Nucleus accumbens (tissue), 56 donors: ENCODE results near the gene GGT6.
A peak's percentile ranks its signal among the peaks of the same experiment; 100 is the strongest.
"Not testable (repeated sequence)": the region's sequence is repeated elsewhere in the genome, so short reads cannot be mapped to it uniquely, and the experiment has no call there.

Experiments
- DNase-seq, 56 donors: peaks; one replicate each; lab custom pipeline; 2025; lab: John Stamatoyannopoulos, UW

GGT6 gene

GRCh38 chr17:4592240-4593005 lies 32.0 kb upstream of the GGT6 start:
- DNase-seq, result no peak

GRCh38 chr17:4591529-4591928 lies 31.2 kb upstream of the GGT6 start:
- DNase-seq, result no peak

GRCh38 chr17:4590981-4591453 lies 30.6 kb upstream of the GGT6 start:
- DNase-seq, result no peak

- not testable (repeated sequence) for DNase-seq
Observed at GRCh38 chr17:4590042-4590441, 29.7 kb upstream of the GGT6 start.

- no peak for DNase-seq
Observed at GRCh38 chr17:4588898-4589625, 28.7 kb upstream of the GGT6 start.

- no peak for DNase-seq
Observed at GRCh38 chr17:4588391-4588790, 28.0 kb upstream of the GGT6 start.

GRCh38 chr17:4587803-4588202 lies 27.4 kb upstream of the GGT6 start:
- DNase-seq, result no peak

- no peak for DNase-seq
Observed at GRCh38 chr17:4587195-4587594, 26.8 kb upstream of the GGT6 start.

GRCh38 chr17:4586043-4586442 lies 25.7 kb upstream of the GGT6 start:
- no peak for DNase-seq

- DNase-seq, result no peak
Observed at GRCh38 chr17:4585638-4585994, 25.2 kb upstream of the GGT6 start.

GRCh38 chr17:4584917-4585637 lies 24.7 kb upstream of the GGT6 start:
- DNase-seq, result peak in 1 of 56 donors; percentile 28

- DNase-seq, result peak in 1 of 56 donors; percentile 39
Observed at GRCh38 chr17:4584101-4584916, 23.9 kb upstream of the GGT6 start, which contains the start of gene SMTNL2. TSS of gene SMTNL2 (plus strand) at chr17:4584529. CDS start at chr17:4584606, 77 bp downstream.

- DNase-seq, result peak in 1 of 56 donors; percentile 3
Observed at GRCh38 chr17:4583782-4584100, 23.4 kb upstream of the GGT6 start.

GRCh38 chr17:4583206-4583605 lies 22.8 kb upstream of the GGT6 start:
- no peak for DNase-seq

- no peak for DNase-seq
Observed at GRCh38 chr17:4582691-4583090, 22.3 kb upstream of the GGT6 start.

- no peak for DNase-seq
Observed at GRCh38 chr17:4582101-4582501, 21.7 kb upstream of the GGT6 start.

- no peak for DNase-seq
Observed at GRCh38 chr17:4580291-4580690, 19.9 kb upstream of the GGT6 start.

GRCh38 chr17:4579678-4580077 lies 19.3 kb upstream of the GGT6 start:
- no peak for DNase-seq

- not testable (repeated sequence) for DNase-seq
Observed at GRCh38 chr17:4578349-4578748, 18.0 kb upstream of the GGT6 start.

GRCh38 chr17:4577386-4577993 lies 17.1 kb upstream of the GGT6 start:
- no peak for DNase-seq
